Chondrocyte (in vitro differentiated cells): ENCODE data around the gene AHNAK. TPM values are rescaled to one million over a fixed set of nuclear protein-coding genes. Genes with fewer than 3 reads are reported as not detected.

Experiments
- DNase-seq: peaks from one replicate; pipeline ENCODE4 v3.0.0; 2021; ENCODE audit warnings: mixed read lengths, low spot score
- H3K27ac Mint-ChIP-seq: one replicate; pipeline ENCODE4 v1.8.0; 2021; ENCODE audit warnings: mild to moderate bottlenecking, moderate library complexity, mixed read lengths; ENCODE audit not compliant: unreplicated experiment
- H3K27me3 Mint-ChIP-seq: 2 replicates; pipeline ENCODE4 v1.8.0; 2021; ENCODE audit warnings: low read depth, mixed read lengths
- H3K36me3 Mint-ChIP-seq: 2 replicates; pipeline ENCODE4 v1.8.0; 2021; ENCODE audit warnings: low read depth, mixed read lengths
- H3K4me1 Mint-ChIP-seq: 2 replicates; pipeline ENCODE4 v1.8.0; 2021; ENCODE audit warnings: low read depth, mild to moderate bottlenecking, mixed read lengths
- H3K4me3 Mint-ChIP-seq: one replicate; pipeline ENCODE4 v1.8.0; 2021; ENCODE audit warnings: mild to moderate bottlenecking, moderate library complexity, mixed read lengths; ENCODE audit not compliant: unreplicated experiment
- H3K9me3 Mint-ChIP-seq: 2 replicates; pipeline ENCODE4 v1.8.0; 2021; ENCODE audit warnings: low read depth, mixed read lengths
- CTCF ChIP-seq: fragments of 200-600 bp; sonication (generic); IDR thresholded peaks from 2 replicates; pipeline ENCODE4 v1.5.0; 2021; ENCODE audit warnings: antibody characterized with exemption, mild to moderate bottlenecking, moderate library complexity
- total RNA-seq: library from RNA; stranded (reverse); gene quantifications from 3 replicates; pipeline ENCODE4 v1.2.1, GENCODE V29; 2021

Gene AHNAK
- total RNA-seq, 1 donor from 2014 or later: 514 TPM

GRCh38 chr11:62468577-62468976 is 78.0 kb downstream of the AHNAK start:
- H3K27me3 Mint-ChIP-seq: no peaks in the 10 kb centered on the region
- no peaks in the 10 kb centered on the region for H3K9me3 Mint-ChIP-seq
- no peak overlapping the region for H3K27ac Mint-ChIP-seq
- no peak for TF ChIP-seq CTCF
- no peak for DNase-seq
- H3K4me3 Mint-ChIP-seq: no peak overlapping the region
- H3K4me1 Mint-ChIP-seq: peaks cover 13% of the 10 kb centered on the region
- peaks cover 2% of the 10 kb centered on the region for H3K36me3 Mint-ChIP-seq

DNA sequence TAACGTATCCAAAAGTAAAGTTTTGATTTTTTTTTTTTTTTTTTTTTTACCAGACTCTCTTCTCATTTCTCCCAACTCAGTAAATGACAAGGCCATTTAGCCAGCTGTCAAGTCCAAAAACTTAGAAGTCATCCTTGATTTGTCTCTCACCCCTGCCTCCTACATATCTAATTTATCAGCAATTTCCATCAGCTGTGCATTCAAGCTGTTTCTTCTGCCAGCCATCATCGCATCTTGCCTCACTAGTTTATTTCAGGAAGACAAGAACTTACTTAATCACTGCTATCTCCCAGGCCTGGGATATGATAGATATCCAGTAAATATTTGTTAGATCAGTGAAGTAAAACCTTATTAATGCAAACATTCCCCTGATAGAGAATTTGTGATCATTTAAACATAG is 80.2 kb downstream of the AHNAK start:
- Mint-ChIP-seq H3K27ac (no peak overlapping the region), H3K4me3 (no peak overlapping the region), H3K9me3 (no peaks in the 10 kb centered on the region), H3K27me3 (no peaks in the 10 kb centered on the region), H3K36me3 (peaks cover 2% of the 10 kb centered on the region), H3K4me1 (peaks cover 17% of the 10 kb centered on the region)
- DNase-seq: no peak
- no peak for TF ChIP-seq CTCF

DNA sequence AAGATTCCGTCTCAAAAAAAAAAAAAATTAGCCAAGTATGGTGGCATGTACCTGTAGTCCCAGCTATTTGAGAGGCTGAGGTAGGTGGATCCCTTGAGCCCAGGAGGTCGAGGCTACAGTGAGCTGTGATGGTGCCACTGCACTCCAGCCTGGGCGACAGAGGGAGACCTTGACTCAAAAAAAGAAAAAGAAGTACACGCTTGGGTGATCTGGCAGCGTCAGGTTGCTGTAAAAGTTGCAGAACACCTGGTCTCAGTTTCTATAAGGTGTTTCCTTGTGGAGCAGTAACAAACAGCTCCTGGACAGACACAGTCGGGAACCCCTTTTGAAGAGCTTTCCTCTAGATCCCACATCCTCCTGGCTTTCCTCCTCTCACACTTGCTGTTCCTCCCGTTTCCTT is 82.0 kb downstream of the AHNAK start:
- no peaks in the 10 kb centered on the region for H3K27me3 Mint-ChIP-seq
- TF ChIP-seq CTCF: no peak
- H3K9me3 Mint-ChIP-seq: no peaks in the 10 kb centered on the region
- no peak overlapping the region for H3K27ac Mint-ChIP-seq
- DNase-seq: no peak
- H3K36me3 Mint-ChIP-seq: peaks cover 2% of the 10 kb centered on the region
- no peak overlapping the region for H3K4me3 Mint-ChIP-seq
- H3K4me1 Mint-ChIP-seq: peaks cover 24% of the 10 kb centered on the region

DNA sequence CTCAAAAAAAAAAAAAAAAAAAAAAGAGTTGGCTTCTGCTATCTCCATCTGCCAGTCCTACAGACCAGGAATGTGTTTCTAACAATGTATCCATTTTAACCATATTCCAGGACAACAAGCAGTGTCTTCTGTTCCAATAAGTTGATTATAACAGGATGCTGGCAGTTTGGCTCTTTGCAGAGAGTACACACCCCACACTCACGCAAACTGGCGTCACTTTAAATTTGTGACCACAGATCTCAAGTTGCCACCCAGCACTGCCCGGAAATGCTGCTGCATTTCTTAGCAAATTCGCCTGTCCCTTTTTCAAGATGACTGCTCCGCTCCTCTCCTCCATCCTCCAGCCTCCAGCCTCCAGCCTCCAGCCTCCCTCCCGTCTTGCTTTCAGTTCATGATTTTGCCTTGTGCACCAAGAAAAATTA is 83.5 kb downstream of the AHNAK start:
- Mint-ChIP-seq H3K9me3 (no peaks in the 10 kb centered on the region), H3K27ac (no peak overlapping the region), H3K36me3 (peaks cover 2% of the 10 kb centered on the region), H3K4me1 (peaks cover 24% of the 10 kb centered on the region), H3K27me3 (no peaks in the 10 kb centered on the region), H3K4me3 (no peak overlapping the region)
- DNase-seq: no peak
- TF ChIP-seq CTCF: no peak

DNA sequence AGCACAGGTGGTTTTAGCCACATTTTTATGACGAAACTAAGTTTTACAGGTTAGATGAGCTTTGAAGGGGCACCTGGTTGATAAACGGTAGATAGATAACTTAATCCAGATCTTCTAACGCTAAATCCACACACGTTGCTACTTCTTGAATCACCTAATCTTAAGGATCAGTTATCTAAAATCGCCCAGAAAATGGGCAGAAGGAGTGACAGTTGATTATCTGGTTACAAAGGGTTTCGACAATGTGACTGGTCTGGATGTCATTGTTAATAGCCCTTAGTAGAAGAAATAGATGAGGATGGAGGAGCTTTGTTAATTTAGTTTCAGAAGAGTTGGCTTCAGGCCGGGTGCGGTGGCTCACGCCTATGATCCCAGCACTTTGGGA is 84.1 kb downstream of the AHNAK start:
- TF ChIP-seq CTCF: no peak
- Mint-ChIP-seq H3K9me3 (no peaks in the 10 kb centered on the region), H3K27ac (peak overlapping the region; percentile 67), H3K4me1 (peaks cover 24% of the 10 kb centered on the region), H3K27me3 (no peaks in the 10 kb centered on the region), H3K4me3 (no peak overlapping the region), H3K36me3 (peaks cover 2% of the 10 kb centered on the region)
- no peak for DNase-seq
